ENCODE data around the gene CCSER1.

CCSER1 gene

GRCh38 chr4:90198086-90198847 lies 71.1 kb downstream of the CCSER1 start:
- DNase-seq (ENCODE audit: low spot score): no peak

DNA sequence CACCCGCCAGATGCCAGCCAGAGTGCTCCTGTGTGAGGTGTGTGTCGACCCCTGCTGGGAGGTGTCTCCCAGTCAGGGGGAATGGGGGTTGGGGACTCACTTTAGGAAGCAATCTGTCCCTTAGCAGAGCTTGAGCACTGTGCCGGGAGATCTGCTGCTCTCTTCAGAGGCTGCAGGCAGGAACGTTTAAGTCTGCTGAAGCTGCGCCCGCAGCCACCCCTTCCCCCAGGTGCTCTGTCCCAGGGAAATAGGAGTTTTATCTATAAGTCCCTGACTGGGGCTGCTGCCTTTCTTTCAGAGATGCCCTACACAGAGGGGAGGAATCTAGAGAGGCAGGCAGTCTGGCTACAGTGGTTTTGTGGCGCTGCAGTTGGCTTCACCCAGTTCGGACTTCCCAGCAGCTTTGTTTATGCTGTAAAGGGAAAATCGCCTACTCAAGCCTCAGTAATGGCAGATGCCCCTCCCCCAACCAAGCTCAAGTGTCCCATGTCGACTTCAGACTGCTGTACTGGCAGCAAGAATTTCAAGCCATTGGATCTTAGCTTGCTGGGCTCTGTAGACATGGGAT lies 80.8 kb downstream of the CCSER1 start:
- no peak for DNase-seq (ENCODE audit: low spot score)

DNA sequence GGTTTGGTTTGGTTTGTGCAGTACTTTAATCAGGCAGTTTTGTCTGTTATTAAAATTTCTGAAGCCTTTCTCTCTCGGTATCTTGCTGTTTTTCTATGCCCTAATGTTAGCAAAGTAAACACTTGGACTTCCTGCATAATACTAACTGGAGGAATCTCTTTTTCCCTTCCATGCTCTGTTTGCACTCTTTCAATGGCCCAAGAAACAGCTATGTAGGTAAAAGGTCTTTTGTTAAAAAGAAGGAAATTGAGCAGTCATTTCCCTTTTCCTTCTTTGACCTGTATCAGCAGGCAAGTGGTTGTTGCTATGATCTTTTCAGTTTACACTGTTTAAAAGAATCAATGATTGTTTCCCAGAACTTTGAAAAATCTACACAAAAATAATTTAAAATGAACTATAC lies 82.7 kb downstream of the CCSER1 start:
- no peak for DNase-seq (ENCODE audit: low spot score)

DNA sequence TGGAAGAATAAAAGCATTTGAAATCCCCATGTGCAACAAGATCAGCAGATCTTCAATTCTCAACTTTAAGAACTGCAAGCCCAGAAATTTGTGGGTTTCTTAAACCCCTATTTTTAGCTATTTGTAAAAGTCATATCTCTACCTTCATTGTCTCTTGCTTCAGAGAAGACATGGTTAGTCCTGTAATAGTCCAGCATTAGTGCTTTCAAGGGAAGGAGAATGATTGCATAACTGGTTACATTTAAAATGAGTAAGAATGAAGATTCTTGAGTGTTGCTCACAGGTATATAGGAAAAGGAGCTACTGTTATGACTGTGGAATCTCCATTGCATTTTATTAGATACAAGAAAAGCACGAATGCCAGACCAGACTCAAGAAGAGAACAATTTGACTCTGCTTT lies 84.0 kb downstream of the CCSER1 start:
- DNase-seq (ENCODE audit: low spot score): no peak

DNA sequence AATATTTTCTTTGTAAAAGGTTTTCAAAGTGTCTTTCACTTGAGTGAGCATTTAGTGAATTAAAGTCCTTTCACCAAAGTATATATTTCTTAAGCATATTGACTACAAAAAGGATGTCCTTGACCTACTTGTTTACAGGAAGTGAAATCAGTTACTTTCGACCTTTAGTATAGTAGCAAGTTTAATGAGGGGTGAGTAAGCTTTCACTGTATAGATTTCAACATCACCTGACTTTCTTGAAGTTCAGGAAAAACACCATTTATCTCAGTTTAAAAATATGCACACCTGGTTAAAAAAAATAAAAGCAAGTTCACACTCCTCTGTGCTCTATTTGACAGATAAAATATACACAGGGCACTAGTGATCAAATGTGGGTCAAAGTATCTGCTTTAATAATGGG lies 88.1 kb downstream of the CCSER1 start:
- no peak for DNase-seq (ENCODE audit: low spot score)

- DNase-seq (ENCODE audit: low spot score): no peak
Observed at GRCh38 chr4:90219822-90220221, 92.6 kb downstream of the CCSER1 start.

GRCh38 chr4:90220459-90220858 lies 93.3 kb downstream of the CCSER1 start:
- DNase-seq (ENCODE audit: low spot score): no peak

- no peak for DNase-seq (ENCODE audit: low spot score)
Observed at GRCh38 chr4:90226734-90227133, 99.5 kb downstream of the CCSER1 start.

- DNase-seq (ENCODE audit: low spot score): no peak
Observed at GRCh38 chr4:90227177-90227576, 100.0 kb downstream of the CCSER1 start.

GRCh38 chr4:90234916-90235547 lies 107.8 kb downstream of the CCSER1 start:
- DNase-seq (ENCODE audit: low spot score): no peak

DNA sequence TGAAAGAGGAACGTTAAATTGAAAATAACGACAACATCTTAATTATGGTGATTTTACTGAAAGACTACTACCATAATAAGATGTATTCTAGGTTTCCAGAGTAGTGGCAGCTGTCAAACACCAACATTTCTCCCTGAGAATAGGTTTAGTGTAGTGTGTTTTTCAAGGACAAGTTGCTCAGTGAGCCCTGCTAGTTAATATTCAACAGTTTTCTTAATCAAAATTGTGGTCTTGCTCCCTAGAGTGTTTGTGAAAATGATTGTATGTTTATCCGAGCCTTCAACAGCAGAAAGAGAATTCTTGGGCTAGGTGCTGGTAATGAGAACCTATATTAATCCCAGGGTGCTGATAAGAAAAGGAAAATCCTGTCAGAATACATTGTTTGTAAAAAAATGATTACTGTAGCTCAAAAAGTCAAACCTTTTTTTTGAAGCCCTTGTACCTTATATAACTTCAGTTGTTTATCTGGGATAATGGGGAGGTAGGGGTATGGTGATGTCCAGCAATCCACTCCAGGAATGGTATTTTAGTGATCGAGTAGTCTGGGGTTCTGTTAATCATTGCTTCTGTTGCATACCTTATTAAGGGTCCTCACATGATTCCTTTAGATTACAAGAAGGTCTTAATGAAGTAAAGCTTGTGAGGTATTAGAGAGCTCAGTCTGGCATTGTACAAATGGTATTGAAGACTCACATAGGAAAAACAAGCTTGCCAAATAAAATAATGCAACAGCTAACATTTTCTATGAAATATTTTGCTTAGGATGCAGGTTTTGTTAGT lies 110.7 kb downstream of the CCSER1 start:
- no peak for DNase-seq (ENCODE audit: low spot score)

GRCh38 chr4:90240333-90240732 lies 113.1 kb downstream of the CCSER1 start:
- DNase-seq (ENCODE audit: low spot score): no peak

- no peak for DNase-seq (ENCODE audit: low spot score)
Observed at GRCh38 chr4:90241008-90241407, 113.8 kb downstream of the CCSER1 start.

DNA sequence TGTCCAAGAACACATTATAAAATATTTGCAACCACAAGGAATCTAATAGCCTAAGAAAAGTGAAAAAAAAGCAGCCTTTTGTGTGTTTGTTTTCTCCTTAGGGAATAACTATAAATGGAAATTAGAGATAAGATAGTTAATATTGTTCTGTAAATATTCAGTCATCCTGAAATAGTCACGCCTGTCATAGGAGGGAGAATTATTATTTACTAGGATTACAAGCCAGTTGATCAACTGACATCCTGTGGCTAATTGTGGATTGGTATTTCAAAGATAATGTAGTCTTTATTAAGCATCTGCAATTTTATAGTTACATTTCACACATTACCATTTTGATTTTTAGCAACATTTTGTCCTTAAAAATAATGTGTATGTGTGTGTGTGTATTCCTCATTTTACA lies 118.6 kb downstream of the CCSER1 start:
- no peak for DNase-seq (ENCODE audit: low spot score)

- DNase-seq (ENCODE audit: low spot score): no peak
Observed at GRCh38 chr4:90246816-90247215, 119.6 kb downstream of the CCSER1 start.

DNA sequence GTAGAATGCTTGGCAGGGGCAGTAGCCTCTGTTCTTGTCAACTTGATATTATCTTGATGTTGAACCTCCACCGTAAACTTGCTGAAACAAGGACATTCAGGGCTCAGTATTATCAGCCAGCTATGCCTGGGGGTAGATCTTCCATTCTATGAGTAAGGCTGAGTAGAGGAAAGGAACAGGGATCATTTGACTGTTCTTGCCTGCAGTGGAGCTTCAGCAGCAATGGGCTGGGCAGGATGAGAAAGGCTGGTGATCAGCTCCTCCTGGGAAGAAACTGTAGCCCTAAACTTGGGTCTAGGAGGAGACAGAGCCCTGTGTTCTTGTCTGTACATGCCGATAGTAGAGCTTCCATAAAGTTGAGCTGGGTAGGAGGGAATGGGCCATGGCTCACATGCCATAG lies 127.2 kb downstream of the CCSER1 start:
- no peak for DNase-seq (ENCODE audit: low spot score)

- no peak for DNase-seq (ENCODE audit: low spot score)
Observed at GRCh38 chr4:90274175-90274574, 147.0 kb downstream of the CCSER1 start.

DNA sequence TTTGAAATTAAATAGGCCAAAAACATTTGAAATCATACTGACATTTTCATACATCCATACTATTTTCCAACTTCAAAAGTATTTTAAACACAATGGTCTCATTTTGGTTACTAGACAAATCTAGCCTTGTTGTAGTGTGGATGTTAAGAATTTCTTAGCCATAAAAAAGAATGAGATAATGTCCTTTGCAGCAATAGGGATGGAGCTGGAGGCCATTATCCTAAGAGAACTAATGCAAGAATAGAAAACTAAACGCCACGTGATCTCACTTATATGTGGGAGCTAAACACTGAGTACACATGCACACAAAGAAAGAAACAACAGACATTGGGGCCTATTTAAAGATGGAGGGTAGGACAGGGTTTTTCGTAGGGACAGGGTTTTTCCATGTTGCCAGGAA lies 153.8 kb downstream of the CCSER1 start:
- no peak for DNase-seq (ENCODE audit: low spot score)

GRCh38 chr4:90281541-90282355 lies 154.6 kb downstream of the CCSER1 start:
- no peak for DNase-seq (ENCODE audit: low spot score)

GRCh38 chr4:90290345-90290744 lies 163.2 kb downstream of the CCSER1 start:
- no peak for DNase-seq (ENCODE audit: low spot score)

GRCh38 chr4:90292438-90292837 lies 165.2 kb downstream of the CCSER1 start:
- no peak for DNase-seq (ENCODE audit: low spot score)

GRCh38 chr4:90293320-90293719 lies 166.1 kb downstream of the CCSER1 start:
- DNase-seq (ENCODE audit: low spot score): no peak
